DOHH2 (cell line): ENCODE results near the gene CHFR.
A peak's percentile ranks its signal among the peaks of the same experiment; 100 is the strongest.

Experiments
- H3F3A ChIP-seq: fragments of 200-600 bp; sonication (generic), shearing (Covaris generic); 2 replicates; pipeline ENCODE4 v1.6.0; 2016; ENCODE audit warnings: antibody characterized with exemption, mild to moderate bottlenecking; ENCODE audit not compliant: control insufficient read depth, insufficient read depth
- H3K27ac ChIP-seq: fragments of 200-600 bp; sonication (generic); 2 replicates; pipeline ENCODE4 v1.5.1; 2014; ENCODE audit warnings: low read depth, mild to moderate bottlenecking, low read length, moderate library complexity
- H3K27me3 ChIP-seq: fragments of 200-600 bp; sonication (generic); 2 replicates; pipeline ENCODE4 v1.6.1; 2014; ENCODE audit warnings: mild to moderate bottlenecking, low read length, mixed read lengths; ENCODE audit not compliant: control insufficient read depth
- H3K36me3 ChIP-seq: fragments of 200-600 bp; sonication (generic); 2 replicates; pipeline ENCODE4 v1.6.1; 2014; ENCODE audit warnings: mild to moderate bottlenecking, low read length, moderate library complexity, mixed read lengths; ENCODE audit not compliant: control insufficient read depth
- H3K4me1 ChIP-seq: fragments of 200-600 bp; sonication (generic); 2 replicates; pipeline ENCODE4 v1.6.1; 2014; ENCODE audit warnings: mild to moderate bottlenecking, low read length, mixed read lengths; ENCODE audit not compliant: control insufficient read depth
- H3K4me2 ChIP-seq: fragments of 200-600 bp; sonication (generic); 2 replicates; pipeline ENCODE4 v1.6.0; 2014; ENCODE audit warnings: mild to moderate bottlenecking, low read length, moderate library complexity
- H3K4me3 ChIP-seq: fragments of 200-600 bp; sonication (generic); 2 replicates; pipeline ENCODE4 v1.5.1; 2014; ENCODE audit warnings: mild to moderate bottlenecking, low read length, mixed read lengths
- H3K79me2 ChIP-seq: fragments of 200-600 bp; sonication (generic); 2 replicates; pipeline ENCODE4 v1.6.1; 2014; ENCODE audit warnings: mild to moderate bottlenecking, low read length, mixed read lengths; ENCODE audit not compliant: control insufficient read depth
- H3K9me2 ChIP-seq: fragments of 200-600 bp; sonication (generic); replicated peaks from 2 replicates; pipeline ENCODE4 v1.6.1; 2014; ENCODE audit warnings: mild to moderate bottlenecking, low read length, mixed read lengths; ENCODE audit not compliant: control insufficient read depth
- H3K9me3 ChIP-seq: fragments of 200-600 bp; sonication (generic); 2 replicates; pipeline ENCODE4 v1.6.1; 2014; ENCODE audit warnings: antibody characterized with exemption, low read length, mixed read lengths; ENCODE audit not compliant: control insufficient read depth, insufficient read depth
- H4K20me1 ChIP-seq: fragments of 200-600 bp; sonication (generic); 2 replicates; pipeline ENCODE4 v1.6.0; 2014; ENCODE audit warnings: low read depth, mild to moderate bottlenecking, antibody characterized with exemption, low read length, moderate library complexity; ENCODE audit not compliant: control insufficient read depth, insufficient read depth
- EZH2phosphoT487 ChIP-seq: fragments of 200-600 bp; sonication (generic); IDR thresholded peaks from 2 replicates; pipeline ENCODE4 v1.6.1; 2017; ENCODE audit warnings: borderline replicate concordance, mild to moderate bottlenecking, antibody characterized with exemption, low read length, moderate library complexity, mixed read lengths
- TF ChIP-seq, protein P1 (sequence below): fragments of 200-600 bp; sonication (generic); IDR thresholded peaks from one replicate; pipeline ENCODE4 v1.5.1; 2014; ENCODE audit warnings: antibody characterized with exemption, mild to moderate bottlenecking, low read depth, low read length; ENCODE audit not compliant: poor library complexity, severe bottlenecking

The CHFR gene

GRCh38 chr12:132923356-132923909 is 36.0 kb upstream of the CHFR start:
- Histone ChIP-seq H4K20me1 (no peaks in the 10 kb centered on the region), H3K27me3 (no peaks in the 10 kb centered on the region), H3F3A (no peaks in the 10 kb centered on the region), H3K4me3 (no peak overlapping the region), H3K4me1 (no peaks in the 10 kb centered on the region), H3K36me3 (no peaks in the 10 kb centered on the region), H3K9me2 (no peaks in the 10 kb centered on the region), H3K4me2 (no peak overlapping the region), H3K9me3 (peaks cover 67% of the 10 kb centered on the region), H3K79me2 (no peaks in the 10 kb centered on the region), H3K27ac (no peak overlapping the region)
- no peak for TF ChIP-seq EZH2phosphoT487
- TF ChIP-seq, protein P1, sequence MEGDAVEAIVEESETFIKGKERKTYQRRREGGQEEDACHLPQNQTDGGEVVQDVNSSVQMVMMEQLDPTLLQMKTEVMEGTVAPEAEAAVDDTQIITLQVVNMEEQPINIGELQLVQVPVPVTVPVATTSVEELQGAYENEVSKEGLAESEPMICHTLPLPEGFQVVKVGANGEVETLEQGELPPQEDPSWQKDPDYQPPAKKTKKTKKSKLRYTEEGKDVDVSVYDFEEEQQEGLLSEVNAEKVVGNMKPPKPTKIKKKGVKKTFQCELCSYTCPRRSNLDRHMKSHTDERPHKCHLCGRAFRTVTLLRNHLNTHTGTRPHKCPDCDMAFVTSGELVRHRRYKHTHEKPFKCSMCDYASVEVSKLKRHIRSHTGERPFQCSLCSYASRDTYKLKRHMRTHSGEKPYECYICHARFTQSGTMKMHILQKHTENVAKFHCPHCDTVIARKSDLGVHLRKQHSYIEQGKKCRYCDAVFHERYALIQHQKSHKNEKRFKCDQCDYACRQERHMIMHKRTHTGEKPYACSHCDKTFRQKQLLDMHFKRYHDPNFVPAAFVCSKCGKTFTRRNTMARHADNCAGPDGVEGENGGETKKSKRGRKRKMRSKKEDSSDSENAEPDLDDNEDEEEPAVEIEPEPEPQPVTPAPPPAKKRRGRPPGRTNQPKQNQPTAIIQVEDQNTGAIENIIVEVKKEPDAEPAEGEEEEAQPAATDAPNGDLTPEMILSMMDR = no peak

GRCh38 chr12:132922676-132923075 is 35.3 kb upstream of the CHFR start:
- no peak overlapping the region for H3K4me3 ChIP-seq
- H3K79me2 ChIP-seq = no peaks in the 10 kb centered on the region
- H3K27ac ChIP-seq = no peak overlapping the region
- no peaks in the 10 kb centered on the region for H4K20me1 ChIP-seq
- no peaks in the 10 kb centered on the region for H3K9me2 ChIP-seq
- peaks cover 70% of the 10 kb centered on the region for H3K9me3 ChIP-seq
- no peaks in the 10 kb centered on the region for H3K36me3 ChIP-seq
- H3K4me1 ChIP-seq = no peaks in the 10 kb centered on the region
- TF ChIP-seq EZH2phosphoT487 = no peak
- TF ChIP-seq, protein P1 = no peak
- no peaks in the 10 kb centered on the region for H3K27me3 ChIP-seq
- no peaks in the 10 kb centered on the region for H3F3A ChIP-seq
- no peak overlapping the region for H3K4me2 ChIP-seq

- H3F3A ChIP-seq = no peaks in the 10 kb centered on the region
- H3K9me2 ChIP-seq = no peaks in the 10 kb centered on the region
- H3K4me2 ChIP-seq = no peak overlapping the region
- no peak for TF ChIP-seq EZH2phosphoT487
- TF ChIP-seq, protein P1 = peak; percentile 70
- H3K4me1 ChIP-seq = no peaks in the 10 kb centered on the region
- no peaks in the 10 kb centered on the region for H4K20me1 ChIP-seq
- H3K4me3 ChIP-seq = no peak overlapping the region
- H3K79me2 ChIP-seq = no peaks in the 10 kb centered on the region
- H3K36me3 ChIP-seq = no peaks in the 10 kb centered on the region
- H3K9me3 ChIP-seq = peaks cover 66% of the 10 kb centered on the region
- H3K27me3 ChIP-seq = no peaks in the 10 kb centered on the region
- H3K27ac ChIP-seq = no peak overlapping the region
Observed at GRCh38 chr12:132921685-132922084, 34.3 kb upstream of the CHFR start.

- Histone ChIP-seq H4K20me1 (no peaks in the 10 kb centered on the region), H3K9me3 (peaks cover 48% of the 10 kb centered on the region), H3K27ac (no peak overlapping the region), H3K36me3 (no peaks in the 10 kb centered on the region), H3K79me2 (no peaks in the 10 kb centered on the region), H3K4me3 (no peak overlapping the region), H3K4me1 (no peaks in the 10 kb centered on the region), H3K27me3 (no peaks in the 10 kb centered on the region), H3K9me2 (no peaks in the 10 kb centered on the region), H3K4me2 (no peak overlapping the region), H3F3A (no peaks in the 10 kb centered on the region)
- TF ChIP-seq EZH2phosphoT487 = no peak
- TF ChIP-seq, protein P1 = no peak
Observed at GRCh38 chr12:132918680-132919079, 31.3 kb upstream of the CHFR start.
